HL-60 (cell line): Measurements from ENCODE around the gene IFITM10.

Source experiments
- CTCF ChIP-seq: IDR thresholded peaks from one replicate; pipeline ENCODE4 v1.5.1; 2011; ENCODE audit warnings: low read length, control low read depth, inconsistent platforms; ENCODE audit not compliant: insufficient read depth
- GABPA ChIP-seq: IDR thresholded peaks from 2 replicates; pipeline ENCODE4 v1.6.1; 2012; ENCODE audit warnings: low read depth
- POLR2AphosphoS5 ChIP-seq: IDR thresholded peaks from 2 replicates; pipeline ENCODE4 v1.6.1; 2012; ENCODE audit warnings: low read depth

- TF ChIP-seq POLR2AphosphoS5 (no peak), CTCF (no peak), GABPA (no peak; the same call in 1 of the 2 replicates)
Observed at GRCh38 chr11:1792461-1792860, 42.1 kb upstream of the IFITM10 start.
